Mucosa of rectum (tissue), 2 donors: ENCODE results near the gene WBP1L.
"Not testable (repeated sequence)": the region's sequence is repeated elsewhere in the genome, so short reads cannot be mapped to it uniquely, and the experiment has no call there.

Source experiments
- H3K27ac ChIP-seq, 2 donors: one replicate each; pipeline ENCODE4 v1.7.0; 2013; ENCODE audit warnings: inconsistent platforms in 2 of 2, low read depth in 2 of 2, low read length in 2 of 2
- H3K27me3 ChIP-seq, 2 donors: one replicate each; pipeline ENCODE4 v1.7.0; 2013; ENCODE audit warnings: low read length in 2 of 2; ENCODE audit not compliant: control insufficient read depth in 2 of 2, insufficient read depth in 2 of 2
- H3K36me3 ChIP-seq, 2 donors: one replicate each; pipeline ENCODE4 v1.7.0; 2013; ENCODE audit warnings: low read length in 2 of 2; ENCODE audit not compliant: control insufficient read depth in 2 of 2, insufficient read depth in 2 of 2
- H3K4me1 ChIP-seq, 2 donors: one replicate each; pipeline ENCODE4 v1.7.0; 2013; ENCODE audit warnings: low read length in 2 of 2, mild to moderate bottlenecking in 1 of 2; ENCODE audit not compliant: control insufficient read depth in 2 of 2, insufficient read depth in 2 of 2
- H3K4me3 ChIP-seq, 2 donors: one replicate each; pipeline ENCODE4 v1.7.0; 2013; ENCODE audit warnings: low read length in 2 of 2
- H3K9ac ChIP-seq, 2 donors: one replicate each; pipeline ENCODE4 v1.7.0; 2013; ENCODE audit warnings: low read length in 2 of 2, low read depth in 1 of 2, mild to moderate bottlenecking in 1 of 2
- H3K9me3 ChIP-seq, 2 donors: one replicate each; pipeline ENCODE4 v1.7.0; 2013; ENCODE audit warnings: low read length in 2 of 2; ENCODE audit not compliant: control insufficient read depth in 2 of 2
- donor health status: healthy.
- donor health status: Normal muscosa, but diverticular disease.

The WBP1L gene

GRCh38 chr10:102712089-102712488 is 31.7 kb upstream of the WBP1L start:
- Histone ChIP-seq H3K4me3 (no peak overlapping the region), H3K27ac (no peak overlapping the region)

GRCh38 chr10:102712843-102713538 is 30.8 kb upstream of the WBP1L start:
- Histone ChIP-seq H3K9ac (peak overlapping the region; percentile 80 to 81), H3K4me3 (peak overlapping the region; percentile 88 to 96), H3K4me1 (peaks cover 11 to 16% of the 10 kb centered on the region in 2 donors), H3K27me3 (no peaks in the 10 kb centered on the region), H3K9me3 (no peaks in the 10 kb centered on the region), H3K36me3 (no peaks in the 10 kb centered on the region), H3K27ac (peak overlapping the region; percentile 75 to 86)

More at GRCh38 chr10:102712089-102712488, 31.7 kb upstream of the WBP1L start:
- Histone ChIP-seq H3K9ac (no peak overlapping the region), H3K4me1 (peaks cover 11 to 16% of the 10 kb centered on the region in 2 donors), H3K36me3 (no peaks in the 10 kb centered on the region), H3K9me3 (no peaks in the 10 kb centered on the region), H3K27me3 (no peaks in the 10 kb centered on the region)

GRCh38 chr10:102713539-102713813 is 30.3 kb upstream of the WBP1L start:
- H3K9me3 ChIP-seq, result no peaks in the 10 kb centered on the region
- H3K4me3 ChIP-seq, result peak overlapping the region; percentile 88 to 96
- H3K27me3 ChIP-seq, result no peaks in the 10 kb centered on the region
- peak overlapping the region; percentile 75 to 86 for H3K27ac ChIP-seq
- H3K9ac ChIP-seq, result peak overlapping the region; percentile 80 to 81
- H3K36me3 ChIP-seq, result no peaks in the 10 kb centered on the region
- H3K4me1 ChIP-seq, result peaks cover 11 to 16% of the 10 kb centered on the region in 2 donors

GRCh38 chr10:102713814-102714620 is 29.7 kb upstream of the WBP1L start, which contains the start of gene ARL3:
ARL3 (minus strand) TSS chr10:102714397; CDS start chr10:102714275, 122 bp downstream.
- Histone ChIP-seq H3K4me1 (peaks cover 11 to 16% of the 10 kb centered on the region in 2 donors), H3K36me3 (no peaks in the 10 kb centered on the region)

GRCh38 chr10:102714621-102715455 is 28.9 kb upstream of the WBP1L start, which contains the start of gene SFXN2:
SFXN2 (plus strand) TSS chr10:102714636; CDS start chr10:102726637, 12,001 bp downstream.
- Histone ChIP-seq H3K9ac (peak within 1 kb of the TSS; percentile 80 to 83), H3K9me3 (no peaks in the 10 kb centered on the region), H3K27me3 (no peaks in the 10 kb centered on the region), H3K27ac (peak within 1 kb of the TSS; percentile 75 to 86), H3K36me3 (no peaks in the 10 kb centered on the region), H3K4me3 (peak within 1 kb of the TSS; percentile 88 to 96), H3K4me1 (peaks cover 11 to 16% of the 10 kb centered on the region in 2 donors)

More at GRCh38 chr10:102713814-102714620, 29.7 kb upstream of the WBP1L start, which contains the start of gene ARL3:
- Histone ChIP-seq H3K27ac (peak within 1 kb of the TSS; percentile 75 to 86), H3K27me3 (no peaks in the 10 kb centered on the region), H3K4me3 (peak within 1 kb of the TSS; percentile 88 to 96), H3K9ac (peak within 1 kb of the TSS; percentile 80 to 83), H3K9me3 (no peaks in the 10 kb centered on the region)

- peaks cover 11 to 16% of the 10 kb centered on the region in 2 donors for H3K4me1 ChIP-seq
- H3K36me3 ChIP-seq, result no peaks in the 10 kb centered on the region
- no peak overlapping the region for H3K9ac ChIP-seq
- no peaks in the 10 kb centered on the region for H3K27me3 ChIP-seq
- H3K27ac ChIP-seq, result no peak overlapping the region
- no peaks in the 10 kb centered on the region for H3K9me3 ChIP-seq
- H3K4me3 ChIP-seq, result no peak overlapping the region
These were observed 27.9 kb upstream of the WBP1L start for GRCh38 chr10:102715880-102716279.

GRCh38 chr10:102716900-102717565 is 26.7 kb upstream of the WBP1L start:
- H3K4me1 ChIP-seq, result peaks cover 11 to 16% of the 10 kb centered on the region in 2 donors
- H3K9ac ChIP-seq, H3K9me3 ChIP-seq, H3K4me3 ChIP-seq, H3K27me3 ChIP-seq, H3K27ac ChIP-seq, H3K36me3 ChIP-seq: not testable (repeated sequence)

- H3K27me3 ChIP-seq, result no peaks in the 10 kb centered on the region
- no peak overlapping the region for H3K9ac ChIP-seq
- no peaks in the 10 kb centered on the region for H3K36me3 ChIP-seq
- H3K9me3 ChIP-seq, result no peaks in the 10 kb centered on the region
- peaks cover 9 to 15% of the 10 kb centered on the region in 2 donors for H3K4me1 ChIP-seq
- H3K4me3 ChIP-seq, result no peak overlapping the region
- H3K27ac ChIP-seq, result no peak overlapping the region
These were observed 25.5 kb upstream of the WBP1L start for GRCh38 chr10:102718220-102718619.

- Histone ChIP-seq H3K9ac (no peak overlapping the region), H3K4me1 (peaks cover 2% of the 10 kb centered on the region in 2 donors), H3K4me3 (no peak overlapping the region), H3K27me3 (no peaks in the 10 kb centered on the region), H3K27ac (no peak overlapping the region), H3K36me3 (no peaks in the 10 kb centered on the region), H3K9me3 (no peaks in the 10 kb centered on the region)
These were observed 23.4 kb upstream of the WBP1L start for GRCh38 chr10:102720337-102720736.
